ENCODE data around the gene HSPB1. TPM values are rescaled to one million over a fixed set of nuclear protein-coding genes. Genes with fewer than 3 reads are reported as not detected.
A peak's percentile ranks its signal among the peaks of the same experiment; 100 is the strongest.
"Not testable (repeated sequence)": the region's sequence is repeated elsewhere in the genome, so short reads cannot be mapped to it uniquely, and the experiment has no call there.

The HSPB1 gene
- total RNA-seq, 1 donor from 2014 or later, result 1,074 TPM

- DNase-seq (ENCODE audit: low spot score), result no peak
These were observed 20.6 kb upstream of the HSPB1 start for GRCh38 chr7:76281706-76282343.

GRCh38 chr7:76282344-76283253 is 19.9 kb upstream of the HSPB1 start:
- DNase-seq (ENCODE audit: low spot score), result no peak

- no peak for DNase-seq (ENCODE audit: low spot score)
These were observed 19.0 kb upstream of the HSPB1 start for GRCh38 chr7:76283254-76284159.

- no peak for DNase-seq (ENCODE audit: low spot score)
These were observed 16.7 kb upstream of the HSPB1 start for GRCh38 chr7:76285604-76286374.

- DNase-seq (ENCODE audit: low spot score), result no peak
These were observed 15.6 kb upstream of the HSPB1 start for GRCh38 chr7:76286842-76287403.

- DNase-seq (ENCODE audit: low spot score), result not testable (repeated sequence)
These were observed 11.6 kb upstream of the HSPB1 start for GRCh38 chr7:76290847-76291350.

- DNase-seq (ENCODE audit: low spot score), result peak; percentile 96
These were observed 10.9 kb upstream of the HSPB1 start for GRCh38 chr7:76291351-76292212.

GRCh38 chr7:76292213-76292573 is 10.3 kb upstream of the HSPB1 start:
- no peak for DNase-seq (ENCODE audit: low spot score)

- DNase-seq (ENCODE audit: low spot score), result not testable (repeated sequence)
These were observed 9.6 kb upstream of the HSPB1 start for GRCh38 chr7:76292911-76293310.

- DNase-seq (ENCODE audit: low spot score), result peak; percentile 70
These were observed 9.0 kb upstream of the HSPB1 start for GRCh38 chr7:76293407-76293901.

- peak; percentile 97 for DNase-seq (ENCODE audit: low spot score)
These were observed 8.0 kb upstream of the HSPB1 start for GRCh38 chr7:76294344-76295024.

- DNase-seq (ENCODE audit: low spot score), result peak; percentile 88
These were observed 5.4 kb upstream of the HSPB1 start for GRCh38 chr7:76296743-76297740.

GRCh38 chr7:76300166-76300731 is 2.2 kb upstream of the HSPB1 start:
- no peak for DNase-seq (ENCODE audit: low spot score)

- no peak for DNase-seq (ENCODE audit: low spot score)
These were observed 1.5 kb upstream of the HSPB1 start for GRCh38 chr7:76301000-76301399.

GRCh38 chr7:76303202-76304147 is 1.0 kb downstream of the HSPB1 start:
- DNase-seq (ENCODE audit: low spot score), result peak; percentile 95

- peak; percentile 91 for DNase-seq (ENCODE audit: low spot score)
These were observed 2.5 kb downstream of the HSPB1 start for GRCh38 chr7:76304888-76305375.
